DOHH2 (cell line): ENCODE data around the gene RAB17.

ENCODE experiments used
- CTCF ChIP-seq: fragments of 200-600 bp; sonication (generic); IDR thresholded peaks from one replicate; pipeline ENCODE4 v1.5.1; 2014; ENCODE audit warnings: antibody characterized with exemption, mild to moderate bottlenecking, low read depth, low read length; ENCODE audit not compliant: poor library complexity, severe bottlenecking
- EZH2phosphoT487 ChIP-seq: fragments of 200-600 bp; sonication (generic); IDR thresholded peaks from 2 replicates; pipeline ENCODE4 v1.6.1; 2017; ENCODE audit warnings: borderline replicate concordance, mild to moderate bottlenecking, antibody characterized with exemption, low read length, moderate library complexity, mixed read lengths

GRCh38 chr2:237600205-237600846, 9.8 kb upstream of the RAB17 start:
- TF ChIP-seq CTCF (no peak), EZH2phosphoT487 (no peak)
